Colonic mucosa (tissue), 4 donors: ENCODE data around the gene OR2AG1. TPM values are rescaled to one million over a fixed set of nuclear protein-coding genes. Genes with fewer than 3 reads are reported as not detected.

Source experiments
- DNase-seq: peaks from one replicate; pipeline ENCODE4 v3.0.0-alpha.2; 2020
- H3K27ac ChIP-seq: fragments of 200-600 bp; one replicate; pipeline ENCODE4 v1.8.0; 2021
- H3K27me3 ChIP-seq: fragments of 200-600 bp; one replicate; pipeline ENCODE4 v1.8.0; 2021
- H3K36me3 ChIP-seq: fragments of 200-600 bp; one replicate; pipeline ENCODE4 v1.8.0; 2021
- H3K4me1 ChIP-seq: fragments of 200-600 bp; one replicate; pipeline ENCODE4 v1.8.0; 2021; ENCODE audit warnings: mild to moderate bottlenecking
- H3K4me3 ChIP-seq: fragments of 200-600 bp; one replicate; pipeline ENCODE4 v1.8.0; 2021
- H3K9ac ChIP-seq, 2 donors: one replicate each; pipeline ENCODE4 v1.7.0; 2013; ENCODE audit warnings: control low read depth in 2 of 2, low read depth in 2 of 2, low read length in 2 of 2
- H3K9me3 ChIP-seq: fragments of 200-600 bp; one replicate; pipeline ENCODE4 v1.8.0; 2021
- intact Hi-C: fragments of 100-400 bp; cut with DNase I; formaldehyde crosslinking; loops from one replicate; pipeline ENCODE4 v1.14.1; 2022
- total RNA-seq, 2 donors: library from RNA; stranded (reverse); fragmentation: NEBNext Ultra II Directional in 1 of 2; extraction: Animal tissue kit (Norgen Biotek cat#: 25700) in 1 of 2; gene quantifications; one replicate each; pipeline ENCODE4 v1.2.1, GENCODE V29; 2021
- TF ChIP-seq, protein P1 (sequence below): fragments of 200-600 bp; IDR thresholded peaks from one replicate; pipeline ENCODE4 v1.8.0; 2022; ENCODE audit warnings: antibody characterized with exemption, mild to moderate bottlenecking
- donor health status: healthy.
- donor health status: DM: no; HTN: no; CAD: no.
- donor health status: DM: no; HTN: no; CAD: no.

Gene OR2AG1
- total RNA-seq, 2 donors from 2014 or later, result not detected

DNA sequence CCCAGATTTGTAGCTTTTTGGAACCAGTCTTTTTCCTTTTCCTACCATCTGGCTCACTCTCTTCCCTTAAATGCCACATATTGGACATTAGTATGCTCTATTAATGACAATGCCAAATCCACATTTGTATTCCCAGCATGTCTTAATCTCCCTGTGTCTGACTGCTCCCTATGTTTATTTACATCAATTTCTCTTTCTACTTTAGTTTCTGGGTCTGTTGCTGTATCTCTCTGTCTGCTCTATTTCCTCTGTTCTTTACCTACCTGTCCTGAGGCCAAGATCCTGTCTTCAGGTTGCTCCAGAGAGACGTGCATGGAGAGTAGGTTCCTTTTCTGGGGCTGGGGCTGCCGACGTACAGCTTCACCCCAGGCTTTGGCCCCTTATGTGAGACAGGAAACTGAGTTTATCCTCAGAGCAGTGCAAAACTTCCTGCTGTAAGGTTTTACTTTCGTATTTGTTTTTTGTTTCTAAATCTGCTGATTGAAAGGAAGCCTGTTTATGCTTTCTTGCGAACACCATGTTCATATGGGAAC lies 36.7 kb upstream of the OR2AG1 start:
- peak overlapping the region; percentile 75 for H3K27ac ChIP-seq
- no peaks in the 10 kb centered on the region for H3K36me3 ChIP-seq
- peak; percentile 24 for DNase-seq
- intact Hi-C loops, result no loop called here
- H3K4me3 ChIP-seq, result peak overlapping the region; percentile 12
- H3K9ac ChIP-seq, result peak overlapping the region; percentile 31 to 51
- TF ChIP-seq, protein P1, sequence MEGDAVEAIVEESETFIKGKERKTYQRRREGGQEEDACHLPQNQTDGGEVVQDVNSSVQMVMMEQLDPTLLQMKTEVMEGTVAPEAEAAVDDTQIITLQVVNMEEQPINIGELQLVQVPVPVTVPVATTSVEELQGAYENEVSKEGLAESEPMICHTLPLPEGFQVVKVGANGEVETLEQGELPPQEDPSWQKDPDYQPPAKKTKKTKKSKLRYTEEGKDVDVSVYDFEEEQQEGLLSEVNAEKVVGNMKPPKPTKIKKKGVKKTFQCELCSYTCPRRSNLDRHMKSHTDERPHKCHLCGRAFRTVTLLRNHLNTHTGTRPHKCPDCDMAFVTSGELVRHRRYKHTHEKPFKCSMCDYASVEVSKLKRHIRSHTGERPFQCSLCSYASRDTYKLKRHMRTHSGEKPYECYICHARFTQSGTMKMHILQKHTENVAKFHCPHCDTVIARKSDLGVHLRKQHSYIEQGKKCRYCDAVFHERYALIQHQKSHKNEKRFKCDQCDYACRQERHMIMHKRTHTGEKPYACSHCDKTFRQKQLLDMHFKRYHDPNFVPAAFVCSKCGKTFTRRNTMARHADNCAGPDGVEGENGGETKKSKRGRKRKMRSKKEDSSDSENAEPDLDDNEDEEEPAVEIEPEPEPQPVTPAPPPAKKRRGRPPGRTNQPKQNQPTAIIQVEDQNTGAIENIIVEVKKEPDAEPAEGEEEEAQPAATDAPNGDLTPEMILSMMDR, result no peak
- H3K27me3 ChIP-seq, result no peaks in the 10 kb centered on the region
- H3K4me1 ChIP-seq, result no peaks in the 10 kb centered on the region
- H3K9me3 ChIP-seq, result no peaks in the 10 kb centered on the region

DNA sequence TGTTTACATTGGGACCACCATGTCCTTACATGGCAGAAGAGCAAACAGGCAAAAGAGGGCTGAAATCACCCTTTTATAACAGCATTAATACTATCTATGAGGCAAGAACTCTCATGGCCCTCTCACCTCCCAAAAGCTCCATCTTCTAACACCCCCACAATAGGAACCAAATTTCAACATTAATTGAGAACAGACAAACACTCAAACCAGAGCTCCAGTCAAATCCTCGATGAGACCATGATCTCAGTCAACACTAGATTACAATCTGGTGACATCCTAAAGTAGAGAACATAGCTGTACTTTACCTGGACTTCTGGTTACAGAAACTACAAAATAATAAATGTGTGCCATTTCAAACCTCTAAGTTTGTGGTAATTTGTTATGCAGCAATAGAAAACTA lies 36.2 kb upstream of the OR2AG1 start:
- Histone ChIP-seq H3K9me3 (no peaks in the 10 kb centered on the region), H3K4me3 (peak overlapping the region; percentile 12), H3K4me1 (no peaks in the 10 kb centered on the region), H3K27me3 (no peaks in the 10 kb centered on the region), H3K9ac (peak overlapping the region in 1 of 2 donors; percentile 51), H3K36me3 (no peaks in the 10 kb centered on the region), H3K27ac (peak overlapping the region; percentile 75)
- intact Hi-C loops, result no loop called here
- TF ChIP-seq, protein P1, result no peak
- DNase-seq, result no peak

DNA sequence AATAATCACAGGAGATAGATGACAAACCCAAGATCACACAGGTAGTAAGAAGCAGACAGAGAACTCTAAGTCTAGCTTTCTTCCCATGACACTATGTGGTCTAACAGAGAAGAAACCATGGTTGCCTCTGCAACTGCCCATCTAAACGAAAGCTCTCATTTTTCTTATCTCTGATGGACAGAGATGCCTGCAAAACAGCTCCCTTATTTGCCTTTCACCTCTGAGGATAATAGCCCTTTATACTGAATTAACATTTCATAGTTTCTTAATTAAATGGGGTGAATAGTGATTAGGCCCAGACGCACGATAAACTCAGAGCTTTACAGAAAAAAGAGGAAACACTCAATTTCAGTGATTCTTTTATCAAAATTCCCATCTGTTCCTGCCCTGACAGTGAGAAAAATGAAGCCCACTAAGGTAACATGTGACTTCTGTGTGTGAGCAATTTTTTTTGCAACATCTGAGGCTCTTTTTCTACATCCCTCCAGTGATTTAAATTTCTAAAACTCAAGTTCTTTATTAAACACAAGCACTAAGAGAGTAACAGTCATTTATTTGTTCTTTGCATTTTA lies 35.6 kb upstream of the OR2AG1 start:
- intact Hi-C loops, result no loop called here
- H3K4me3 ChIP-seq, result no peak overlapping the region
- TF ChIP-seq, protein P1, result no peak
- H3K9ac ChIP-seq, result no peak overlapping the region
- no peak for DNase-seq
- no peaks in the 10 kb centered on the region for H3K4me1 ChIP-seq
- H3K9me3 ChIP-seq, result no peaks in the 10 kb centered on the region
- H3K36me3 ChIP-seq, result no peaks in the 10 kb centered on the region
- peak overlapping the region; percentile 75 for H3K27ac ChIP-seq
- H3K27me3 ChIP-seq, result no peaks in the 10 kb centered on the region

DNA sequence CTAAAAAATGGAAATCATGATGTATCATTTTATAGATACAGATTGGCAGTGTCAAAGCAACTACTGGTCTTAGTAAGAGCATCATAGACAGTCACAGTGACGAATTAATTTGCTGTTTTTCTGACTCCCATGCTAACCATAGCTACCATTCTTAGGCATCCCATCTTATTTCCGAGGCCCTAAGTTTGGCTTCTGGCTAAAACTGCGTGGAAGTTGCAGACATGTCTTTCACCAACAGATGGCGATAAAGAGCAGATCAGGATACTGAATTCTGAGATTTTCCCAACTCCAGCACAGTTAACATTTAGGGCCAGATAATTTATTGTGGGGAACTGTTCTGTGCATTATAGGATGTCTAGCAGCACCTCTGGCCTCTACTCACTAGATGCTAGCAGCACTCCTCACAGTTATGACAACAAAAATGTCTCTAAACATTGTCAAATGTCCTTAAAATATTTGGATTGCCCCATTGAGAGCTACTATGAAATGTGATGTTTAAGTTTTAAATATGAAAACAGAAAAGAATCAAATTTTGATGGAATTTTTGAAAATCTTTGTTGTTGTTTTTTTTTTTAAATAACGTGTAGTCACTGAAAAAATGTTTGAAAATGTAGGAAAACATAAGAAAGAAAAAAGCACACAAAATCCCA lies 27.4 kb upstream of the OR2AG1 start:
- TF ChIP-seq, protein P1, result peak; percentile 80
- H3K9me3 ChIP-seq, result no peaks in the 10 kb centered on the region
- DNase-seq, result peak; percentile 43
- intact Hi-C loops, result no loop called here
- H3K9ac ChIP-seq, result no peak overlapping the region
- no peaks in the 10 kb centered on the region for H3K36me3 ChIP-seq
- H3K4me1 ChIP-seq, result no peaks in the 10 kb centered on the region
- H3K27me3 ChIP-seq, result no peaks in the 10 kb centered on the region
- H3K27ac ChIP-seq, result no peak overlapping the region
- no peak overlapping the region for H3K4me3 ChIP-seq

DNA sequence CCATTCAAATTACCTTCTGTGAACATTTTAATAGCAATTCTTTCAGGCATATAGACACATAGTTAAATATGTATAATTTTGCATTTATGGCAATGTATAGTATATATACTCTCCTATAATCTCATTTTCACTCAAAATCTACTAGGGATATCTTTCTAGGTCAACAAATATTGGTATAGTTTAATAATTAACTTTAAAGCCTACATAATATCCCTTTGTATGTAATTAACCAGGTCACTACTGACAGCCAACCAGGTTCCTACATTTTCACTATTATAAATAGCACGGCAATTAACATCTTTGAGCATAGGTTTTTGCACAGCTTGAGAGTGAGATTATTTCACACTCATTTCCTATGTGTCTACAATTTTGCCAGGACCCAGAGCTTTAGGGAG lies 26.9 kb upstream of the OR2AG1 start:
- no peak overlapping the region for H3K4me3 ChIP-seq
- no peaks in the 10 kb centered on the region for H3K36me3 ChIP-seq
- H3K27me3 ChIP-seq, result no peaks in the 10 kb centered on the region
- H3K4me1 ChIP-seq, result no peaks in the 10 kb centered on the region
- no peak for DNase-seq
- no peaks in the 10 kb centered on the region for H3K9me3 ChIP-seq
- intact Hi-C loops, result no loop called here
- no peak overlapping the region for H3K27ac ChIP-seq
- TF ChIP-seq, protein P1, result no peak
- H3K9ac ChIP-seq, result no peak overlapping the region
